ENCODE results near the gene LBR. TPM values are rescaled to one million over a fixed set of nuclear protein-coding genes. Genes with fewer than 3 reads are reported as not detected.

Gene LBR
- total and polyA plus RNA-seq, 4 donors, result 14.3 to 201 (median 22.6) TPM

DNA sequence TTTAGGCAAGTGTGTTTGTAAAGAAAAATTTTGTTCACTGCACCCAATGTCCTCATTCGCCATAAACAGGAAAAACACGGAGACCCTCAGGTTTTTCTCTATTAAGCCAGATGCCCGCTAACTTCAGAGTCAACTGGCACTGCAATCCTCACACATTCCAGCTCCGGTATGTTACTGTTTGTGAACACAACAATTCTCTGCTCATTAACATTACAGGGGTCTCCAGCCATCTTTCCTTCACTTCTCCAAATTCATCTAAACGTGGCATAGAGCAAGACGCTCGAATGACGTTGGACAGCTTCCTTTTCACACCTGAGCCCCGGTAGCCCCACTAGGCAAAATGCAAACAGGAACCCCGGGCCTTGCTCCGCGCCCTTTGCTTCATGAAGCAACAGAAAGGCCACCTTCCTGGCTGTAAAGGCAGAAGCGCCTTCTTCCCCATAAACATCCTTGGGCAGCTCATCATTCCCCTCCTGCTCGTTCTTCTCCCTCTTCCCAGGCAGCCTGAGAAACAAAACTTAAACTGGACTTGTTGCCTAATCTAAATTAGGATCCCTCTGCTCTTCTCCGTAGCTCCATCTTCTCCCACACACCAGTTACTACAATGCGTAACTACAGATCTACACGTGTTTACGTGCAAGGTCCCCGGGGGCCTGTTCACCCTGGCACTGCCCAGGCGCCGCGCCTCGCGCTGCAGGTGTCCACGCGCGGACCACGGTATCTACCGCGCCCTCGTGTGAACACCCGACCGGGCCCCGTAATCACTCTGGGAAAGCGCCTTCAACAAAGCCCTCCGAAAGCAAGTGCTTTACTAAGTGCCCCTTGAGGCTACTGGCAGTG, 1.2 kb downstream of the LBR start (continued):
- TF ChIP-seq, protein P1, sequence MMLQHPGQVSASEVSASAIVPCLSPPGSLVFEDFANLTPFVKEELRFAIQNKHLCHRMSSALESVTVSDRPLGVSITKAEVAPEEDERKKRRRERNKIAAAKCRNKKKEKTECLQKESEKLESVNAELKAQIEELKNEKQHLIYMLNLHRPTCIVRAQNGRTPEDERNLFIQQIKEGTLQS (IDR thresholded peaks at IDR 0.05), result no peak
- TF ChIP-seq, protein P2, sequence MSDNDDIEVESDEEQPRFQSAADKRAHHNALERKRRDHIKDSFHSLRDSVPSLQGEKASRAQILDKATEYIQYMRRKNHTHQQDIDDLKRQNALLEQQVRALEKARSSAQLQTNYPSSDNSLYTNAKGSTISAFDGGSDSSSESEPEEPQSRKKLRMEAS (IDR thresholded peaks at IDR 0.05), result peak; percentile 30
- TF ChIP-seq SP1 (IDR thresholded peaks at IDR 0.05) (no peak), GABPA (IDR thresholded peaks at IDR 0.05 in 1 of 2, conservative IDR thresholded peaks at IDR 0.05 in 1 of 2) (no peak), NR2F2 (IDR thresholded peaks at IDR 0.05) (no peak), RXRA (IDR thresholded peaks at IDR 0.05) (peak in 1 of 2 donors; percentile 15), RAD21 (IDR thresholded peaks at IDR 0.05) (peak in 1 of 2 donors; percentile 9)
- TF ChIP-seq, protein P3, sequence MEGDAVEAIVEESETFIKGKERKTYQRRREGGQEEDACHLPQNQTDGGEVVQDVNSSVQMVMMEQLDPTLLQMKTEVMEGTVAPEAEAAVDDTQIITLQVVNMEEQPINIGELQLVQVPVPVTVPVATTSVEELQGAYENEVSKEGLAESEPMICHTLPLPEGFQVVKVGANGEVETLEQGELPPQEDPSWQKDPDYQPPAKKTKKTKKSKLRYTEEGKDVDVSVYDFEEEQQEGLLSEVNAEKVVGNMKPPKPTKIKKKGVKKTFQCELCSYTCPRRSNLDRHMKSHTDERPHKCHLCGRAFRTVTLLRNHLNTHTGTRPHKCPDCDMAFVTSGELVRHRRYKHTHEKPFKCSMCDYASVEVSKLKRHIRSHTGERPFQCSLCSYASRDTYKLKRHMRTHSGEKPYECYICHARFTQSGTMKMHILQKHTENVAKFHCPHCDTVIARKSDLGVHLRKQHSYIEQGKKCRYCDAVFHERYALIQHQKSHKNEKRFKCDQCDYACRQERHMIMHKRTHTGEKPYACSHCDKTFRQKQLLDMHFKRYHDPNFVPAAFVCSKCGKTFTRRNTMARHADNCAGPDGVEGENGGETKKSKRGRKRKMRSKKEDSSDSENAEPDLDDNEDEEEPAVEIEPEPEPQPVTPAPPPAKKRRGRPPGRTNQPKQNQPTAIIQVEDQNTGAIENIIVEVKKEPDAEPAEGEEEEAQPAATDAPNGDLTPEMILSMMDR (IDR thresholded peaks at IDR 0.05; ENCODE audit: low read depth, low read length, missing input control), result no peak

DNA sequence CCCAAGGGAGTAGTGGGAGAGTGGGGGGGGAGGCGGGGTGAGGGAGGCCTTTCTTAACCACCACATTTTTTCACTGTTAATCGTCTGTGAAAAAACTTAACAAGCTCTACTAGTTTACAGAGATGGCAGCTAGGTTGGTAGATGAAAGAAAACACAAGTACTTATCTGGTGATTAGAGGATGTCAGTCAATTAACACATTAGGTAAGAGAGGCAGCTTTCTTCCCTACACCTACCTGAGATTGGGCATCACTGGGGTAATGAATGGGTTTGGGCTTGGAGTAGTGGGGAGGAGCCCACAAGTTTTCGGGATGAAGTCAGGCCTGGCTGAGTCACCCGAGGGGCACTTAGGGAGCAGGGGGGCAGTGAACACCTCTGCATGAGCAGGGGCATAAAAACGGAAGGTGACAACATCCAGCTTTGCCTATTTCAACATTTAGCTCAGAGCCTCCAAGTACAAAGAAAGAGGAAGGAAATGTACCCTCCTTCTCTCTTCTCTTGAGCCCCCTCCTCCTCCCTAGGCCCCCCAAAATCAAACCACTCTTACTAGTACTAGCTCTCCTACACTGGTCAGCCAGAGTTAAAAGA, 2.5 kb downstream of the LBR start:
- 57% methylated on average over 5 of the region's 5 CpGs for WGBS
- no peak overlapping the region for H3K4me3 ChIP-seq (ENCODE audit: low read depth in 1 of 3, low read length in 3 of 3)
- peak overlapping the region in 1 of 2 donors; percentile 23 for H3K27ac ChIP-seq (ENCODE audit: low read depth in 1 of 2, low read length in 2 of 2)
- no peaks in the 10 kb centered on the region for H3K36me3 ChIP-seq (ENCODE audit: control insufficient read depth in 4 of 4, insufficient read depth in 3 of 4, low read depth in 1 of 4, low read length in 3 of 4)
- peaks cover 10 to 49% (median 34%) of the 10 kb centered on the region in 4 donors for H3K4me1 ChIP-seq (ENCODE audit: control insufficient read depth in 4 of 4, insufficient read depth in 4 of 4, low read length in 3 of 4)
- DNase-seq (ENCODE audit: low spot score), result no peak
- no peak for TF ChIP-seq YY1 (IDR thresholded peaks at IDR 0.05)
- no peak for TF ChIP-seq FOXA2 (IDR thresholded peaks at IDR 0.05)
- TF ChIP-seq EGR1 (IDR thresholded peaks at IDR 0.05; ENCODE audit: low read depth in 2 of 2), result no peak
- TF ChIP-seq NR2F2 (IDR thresholded peaks at IDR 0.05), result no peak
- TF ChIP-seq, protein P3 (IDR thresholded peaks at IDR 0.05; ENCODE audit: low read depth, low read length, missing input control), result no peak
- TF ChIP-seq RAD21 (IDR thresholded peaks at IDR 0.05), result no peak
- TF ChIP-seq, protein P4, sequence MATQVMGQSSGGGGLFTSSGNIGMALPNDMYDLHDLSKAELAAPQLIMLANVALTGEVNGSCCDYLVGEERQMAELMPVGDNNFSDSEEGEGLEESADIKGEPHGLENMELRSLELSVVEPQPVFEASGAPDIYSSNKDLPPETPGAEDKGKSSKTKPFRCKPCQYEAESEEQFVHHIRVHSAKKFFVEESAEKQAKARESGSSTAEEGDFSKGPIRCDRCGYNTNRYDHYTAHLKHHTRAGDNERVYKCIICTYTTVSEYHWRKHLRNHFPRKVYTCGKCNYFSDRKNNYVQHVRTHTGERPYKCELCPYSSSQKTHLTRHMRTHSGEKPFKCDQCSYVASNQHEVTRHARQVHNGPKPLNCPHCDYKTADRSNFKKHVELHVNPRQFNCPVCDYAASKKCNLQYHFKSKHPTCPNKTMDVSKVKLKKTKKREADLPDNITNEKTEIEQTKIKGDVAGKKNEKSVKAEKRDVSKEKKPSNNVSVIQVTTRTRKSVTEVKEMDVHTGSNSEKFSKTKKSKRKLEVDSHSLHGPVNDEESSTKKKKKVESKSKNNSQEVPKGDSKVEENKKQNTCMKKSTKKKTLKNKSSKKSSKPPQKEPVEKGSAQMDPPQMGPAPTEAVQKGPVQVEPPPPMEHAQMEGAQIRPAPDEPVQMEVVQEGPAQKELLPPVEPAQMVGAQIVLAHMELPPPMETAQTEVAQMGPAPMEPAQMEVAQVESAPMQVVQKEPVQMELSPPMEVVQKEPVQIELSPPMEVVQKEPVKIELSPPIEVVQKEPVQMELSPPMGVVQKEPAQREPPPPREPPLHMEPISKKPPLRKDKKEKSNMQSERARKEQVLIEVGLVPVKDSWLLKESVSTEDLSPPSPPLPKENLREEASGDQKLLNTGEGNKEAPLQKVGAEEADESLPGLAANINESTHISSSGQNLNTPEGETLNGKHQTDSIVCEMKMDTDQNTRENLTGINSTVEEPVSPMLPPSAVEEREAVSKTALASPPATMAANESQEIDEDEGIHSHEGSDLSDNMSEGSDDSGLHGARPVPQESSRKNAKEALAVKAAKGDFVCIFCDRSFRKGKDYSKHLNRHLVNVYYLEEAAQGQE (IDR thresholded peaks at IDR 0.05), result no peak
- TF ChIP-seq GABPA (IDR thresholded peaks at IDR 0.05 in 1 of 2, conservative IDR thresholded peaks at IDR 0.05 in 1 of 2), result no peak
- TF ChIP-seq, protein P1 (IDR thresholded peaks at IDR 0.05), result no peak
- TF ChIP-seq HNF4A (conservative IDR thresholded peaks at IDR 0.05), result no peak
- TF ChIP-seq, protein P5, sequence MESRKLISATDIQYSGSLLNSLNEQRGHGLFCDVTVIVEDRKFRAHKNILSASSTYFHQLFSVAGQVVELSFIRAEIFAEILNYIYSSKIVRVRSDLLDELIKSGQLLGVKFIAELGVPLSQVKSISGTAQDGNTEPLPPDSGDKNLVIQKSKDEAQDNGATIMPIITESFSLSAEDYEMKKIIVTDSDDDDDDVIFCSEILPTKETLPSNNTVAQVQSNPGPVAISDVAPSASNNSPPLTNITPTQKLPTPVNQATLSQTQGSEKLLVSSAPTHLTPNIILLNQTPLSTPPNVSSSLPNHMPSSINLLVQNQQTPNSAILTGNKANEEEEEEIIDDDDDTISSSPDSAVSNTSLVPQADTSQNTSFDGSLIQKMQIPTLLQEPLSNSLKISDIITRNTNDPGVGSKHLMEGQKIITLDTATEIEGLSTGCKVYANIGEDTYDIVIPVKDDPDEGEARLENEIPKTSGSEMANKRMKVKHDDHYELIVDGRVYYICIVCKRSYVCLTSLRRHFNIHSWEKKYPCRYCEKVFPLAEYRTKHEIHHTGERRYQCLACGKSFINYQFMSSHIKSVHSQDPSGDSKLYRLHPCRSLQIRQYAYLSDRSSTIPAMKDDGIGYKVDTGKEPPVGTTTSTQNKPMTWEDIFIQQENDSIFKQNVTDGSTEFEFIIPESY (IDR thresholded peaks at IDR 0.05), result no peak
- TF ChIP-seq RXRA (IDR thresholded peaks at IDR 0.05), result no peak
- no peak for TF ChIP-seq TAF1 (conservative IDR thresholded peaks at IDR 0.05)
- no peak for TF ChIP-seq JUND (IDR thresholded peaks at IDR 0.05)
- TF ChIP-seq, protein P2 (IDR thresholded peaks at IDR 0.05), result no peak
- H3K9ac ChIP-seq (ENCODE audit: low read depth in 1 of 2, low read length in 2 of 2), result peak overlapping the region in 1 of 2 donors; percentile 15
- no peaks in the 10 kb centered on the region for H3K27me3 ChIP-seq (ENCODE audit: control insufficient read depth in 4 of 4, insufficient read depth in 4 of 4, low read length in 3 of 4)
- H3K9me3 ChIP-seq (ENCODE audit: control insufficient read depth in 4 of 4, low read length in 3 of 4), result no peaks in the 10 kb centered on the region

Measured in liver (tissue), 9 donors.